HCT116 (cell line): Measurements from ENCODE around the gene GPAT2. TPM values are rescaled to one million over a fixed set of nuclear protein-coding genes. Genes with fewer than 3 reads are reported as not detected.
A peak's percentile ranks its signal among the peaks of the same experiment; 100 is the strongest.
"Not testable (repeated sequence)": the region's sequence is repeated elsewhere in the genome, so short reads cannot be mapped to it uniquely, and the experiment has no call there.

Source experiments
- ATAC-seq: fragments of 200-7000 bp; cut with Tn5 transposase; 2 replicates; pipeline ENCODE4 v1.9.1; 2020; ENCODE audit warnings: mild to moderate bottlenecking, moderate library complexity
- BruUV-seq: library from RNA; stranded (reverse); fragments of 400-500 nt; replicated peaks from 2 replicates; lab custom pipeline; 2021; lab: Mats Ljungman, UMichigan
- CTCF ChIA-PET: fragments of 300-600 bp; sonication (Branson Sonifier 250); formaldehyde crosslinking; loops from one replicate; lab custom pipeline; 2021; ENCODE audit warnings: antibody characterized with exemption; lab: Charles Lee
- POLR2A ChIA-PET: fragments of 300-600, 350-600 bp; sonication (Branson Sonifier 250); formaldehyde crosslinking; loops from one replicate; lab custom pipeline; 2021; ENCODE audit warnings: antibody characterized with exemption; lab: Charles Lee
- RAD21 ChIA-PET, 2 experiments: fragments of 300-600 bp; sonication (Branson Sonifier 250); formaldehyde crosslinking; loops; one replicate each; lab custom pipeline; 2023; ENCODE audit warnings: low total read pairs in 2 of 2; ENCODE audit not compliant: uncharacterized antibody in 2 of 2, unreplicated experiment in 2 of 2, low non-redundant PET in 1 of 2; lab: Charles Lee
- DNase-seq: peaks from one replicate; pipeline ENCODE4 v3.0.0-alpha.2; 2010; ENCODE audit warnings: low read depth, low spot score
- H2AFZ ChIP-seq: fragments of 200-600 bp; shearing (Covaris generic), sonication (generic); 2 replicates; pipeline ENCODE4 v1.6.1; 2017; ENCODE audit warnings: low read depth, mixed run types, mixed read lengths, antibody characterized with exemption, low read length; ENCODE audit not compliant: poor library complexity, severe bottlenecking
- H3K27ac ChIP-seq: 2 replicates; pipeline ENCODE4 v1.5.1; 2012; ENCODE audit warnings: low read depth, low read length
- H3K27me3 ChIP-seq: fragments of 200-600 bp; sonication (generic); 2 replicates; pipeline ENCODE4 v1.6.1; 2016; ENCODE audit warnings: mixed run types, low read length, mixed read lengths; ENCODE audit not compliant: insufficient read depth
- H3K36me3 ChIP-seq, 2 experiments: fragments of 200-500 bp in 1 of 2; fragments of 200-600 bp in 1 of 2; sonication (Bioruptor generic) in 1 of 2; sonication (generic) in 1 of 2; 2 replicates each; pipeline versions ENCODE4 v1.5.1 to v1.6.1; 2014 to 2016; ENCODE audit warnings: low read length in 2 of 2, inconsistent platforms in 1 of 2, mixed read lengths in 1 of 2, mixed run types in 1 of 2; ENCODE audit not compliant: insufficient read depth in 2 of 2, control insufficient read depth in 1 of 2
- H3K4me1 ChIP-seq, 2 experiments: fragments of 200-600 bp in 1 of 2; sonication (generic) in 1 of 2; 2 replicates each; pipeline versions ENCODE4 v1.5.1 to v1.6.1; 2012 to 2017; ENCODE audit warnings: low read length in 2 of 2, inconsistent platforms in 1 of 2, mild to moderate bottlenecking in 1 of 2, mixed read lengths in 1 of 2, mixed run types in 1 of 2, moderate library complexity in 1 of 2; ENCODE audit not compliant: insufficient read depth in 2 of 2, control insufficient read depth in 1 of 2
- H3K4me2 ChIP-seq: fragments of 200-600 bp; sonication (generic); 2 replicates; pipeline ENCODE4 v1.6.1; 2017; ENCODE audit warnings: mixed run types, low read length, mixed read lengths
- H3K4me3 ChIP-seq, 2 experiments: fragments of 200-600 bp in 1 of 2; sonication (generic) in 1 of 2; replicated peaks in 1 of 2; 2 replicates each; pipeline ENCODE4 v1.5.1; 2011 to 2016; ENCODE audit warnings: low read length in 2 of 2, control low read depth in 1 of 2, low read depth in 1 of 2, mild to moderate bottlenecking in 1 of 2, mixed read lengths in 1 of 2, mixed run types in 1 of 2
- H3K79me2 ChIP-seq: fragments of 200-600 bp; sonication (generic); 2 replicates; pipeline ENCODE4 v1.6.1; 2017; ENCODE audit warnings: mild to moderate bottlenecking, mixed run types, low read length, moderate library complexity, mixed read lengths; ENCODE audit not compliant: insufficient read depth
- H3K9ac ChIP-seq: fragments of 200-600 bp; sonication (generic); 2 replicates; pipeline ENCODE4 v1.6.1; 2016; ENCODE audit warnings: low read length, mixed read lengths
- H3K9me2 ChIP-seq: fragments of 200-600 bp; sonication (generic), shearing (Covaris generic); 2 replicates; pipeline ENCODE4 v1.6.1; 2017; ENCODE audit warnings: mixed run types, mild to moderate bottlenecking, moderate library complexity; ENCODE audit not compliant: insufficient read depth
- H3K9me3 ChIP-seq, 2 experiments: fragments of 200-500 bp in 1 of 2; fragments of 200-600 bp in 1 of 2; sonication (Bioruptor generic) in 1 of 2; sonication (generic) in 1 of 2; 2 replicates each; pipeline ENCODE4 v1.6.1; 2014 to 2017; ENCODE audit warnings: low read length in 2 of 2, mixed read lengths in 2 of 2, inconsistent platforms in 1 of 2, low read depth in 1 of 2, mild to moderate bottlenecking in 1 of 2, mixed run types in 1 of 2, moderate library complexity in 1 of 2; ENCODE audit not compliant: control insufficient read depth in 1 of 2, insufficient read depth in 1 of 2
- H4K20me1 ChIP-seq: fragments of 200-600 bp; sonication (generic), shearing (Covaris generic); 2 replicates; pipeline ENCODE4 v1.6.1; 2017; ENCODE audit warnings: mixed run types, mild to moderate bottlenecking, moderate library complexity; ENCODE audit not compliant: insufficient read depth
- CTCF ChIP-seq, 3 experiments: fragments of 200-600 bp in 1 of 3; sonication (generic) in 1 of 3; IDR thresholded peaks in 2 of 3; conservative IDR thresholded peaks in 1 of 3; 2 replicates each; pipeline ENCODE4 v1.5.1; 2012 to 2017; ENCODE audit warnings: low read depth in 2 of 3, low read length in 2 of 3, antibody characterized with exemption in 1 of 3, borderline replicate concordance in 1 of 3, control low read depth in 1 of 3, mild to moderate bottlenecking in 1 of 3, mixed read lengths in 1 of 3, mixed run types in 1 of 3, moderate library complexity in 1 of 3; ENCODE audit not compliant: insufficient read depth in 1 of 3
- FOSL1 ChIP-seq: IDR thresholded peaks from 2 replicates; pipeline ENCODE4 v1.6.1; 2012; ENCODE audit warnings: low read depth
- RAD21 ChIP-seq: IDR thresholded peaks from 2 replicates; pipeline ENCODE4 v1.6.1; 2012; ENCODE audit warnings: low read depth, mild to moderate bottlenecking
- intact Hi-C: fragments of 100-400 bp; cut with micrococcal nuclease; formaldehyde crosslinking; loops from 2 replicates; pipeline ENCODE4 v1.10.0; 2022
- total RNA-seq: library from RNA; stranded (reverse); gene quantifications from one replicate; pipeline ENCODE4 v1.2.1, GENCODE V29; 2021; ENCODE audit not compliant: unreplicated experiment

The GPAT2 gene
- total RNA-seq, 1 experiment from 2014 or later = 54.2 TPM

- RAD21 ChIA-PET, H3K4me3 ChIP-seq: not testable (repeated sequence)
- peak; percentile 93 for ATAC-seq
These were observed 28.6 kb upstream of the GPAT2 start for GRCh38 chr2:96063116-96063899.

GRCh38 chr2:96062483-96062882 is 27.8 kb upstream of the GPAT2 start:
- intact Hi-C loops, H2AFZ ChIP-seq, DNase-seq, CTCF ChIA-PET, H3K9me2 ChIP-seq, H3K27ac ChIP-seq, H3K9me3 ChIP-seq, ATAC-seq, H3K27me3 ChIP-seq, H3K79me2 ChIP-seq, BruUV-seq, H3K36me3 ChIP-seq, H4K20me1 ChIP-seq, RAD21 ChIA-PET, H3K4me1 ChIP-seq, H3K4me2 ChIP-seq, H3K4me3 ChIP-seq, POLR2A ChIA-PET, H3K9ac ChIP-seq: not testable (repeated sequence)

More at GRCh38 chr2:96063116-96063899, 28.6 kb upstream of the GPAT2 start:
- intact Hi-C loops, H2AFZ ChIP-seq, H3K79me2 ChIP-seq, BruUV-seq, H3K27me3 ChIP-seq, H3K9me3 ChIP-seq, H4K20me1 ChIP-seq, H3K27ac ChIP-seq, H3K36me3 ChIP-seq, H3K4me1 ChIP-seq, H3K9ac ChIP-seq, H3K9me2 ChIP-seq, POLR2A ChIA-PET, CTCF ChIA-PET: not testable (repeated sequence)
- peak; percentile 22 to 31 (median 30); a peak in 4 of 6 replicates for TF ChIP-seq CTCF (IDR thresholded peaks at IDR 0.05 in 2 of 3, conservative IDR thresholded peaks at IDR 0.05 in 1 of 3; ENCODE audit: borderline replicate concordance in 1 of 3, insufficient read depth in 1 of 3, low read depth in 2 of 3, low read length in 2 of 3)
- TF ChIP-seq RAD21 = peak; percentile 62
- 0 out of 2 replicates have a peak, but pooled peaks have one; percentile 27 for TF ChIP-seq FOSL1
- peak overlapping the region; percentile 61 for H3K4me2 ChIP-seq
- peak; percentile 21 for DNase-seq

- H3K79me2 ChIP-seq, H3K36me3 ChIP-seq, H3K9ac ChIP-seq, intact Hi-C loops, CTCF ChIA-PET, H2AFZ ChIP-seq, H4K20me1 ChIP-seq, BruUV-seq, H3K4me3 ChIP-seq, H3K4me2 ChIP-seq, ATAC-seq, H3K4me1 ChIP-seq, H3K9me2 ChIP-seq, DNase-seq, RAD21 ChIA-PET, H3K27me3 ChIP-seq, POLR2A ChIA-PET, H3K9me3 ChIP-seq, H3K27ac ChIP-seq: not testable (repeated sequence)
These were observed 27.2 kb upstream of the GPAT2 start for GRCh38 chr2:96061901-96062300.
